GM13977 (cell line): ENCODE data around the gene OTOA.

ENCODE experiments used
- DNase-seq: peaks from one replicate; pipeline ENCODE4 v3.0.0; 2012; ENCODE audit warnings: low spot score
- in situ Hi-C: fragments of 300-500 bp; cut with MboI; formaldehyde crosslinking; loops from one replicate; pipeline ENCODE4 v1.12.0; 2022; ENCODE audit warnings: low sequenced_read_pairs, low pct_unique_long_range_greater_than_20kb, mixed read lengths, inconsistent platforms; ENCODE audit not compliant: unreplicated experiment
- TF ChIP-seq, protein P1 (sequence below): IDR thresholded peaks from 2 replicates; pipeline ENCODE4 v1.5.1; 2012; ENCODE audit warnings: mild to moderate bottlenecking, control low read depth; ENCODE audit not compliant: insufficient read depth; ENCODE audit errors: extremely low read depth, missing control alignments

The OTOA gene

DNA sequence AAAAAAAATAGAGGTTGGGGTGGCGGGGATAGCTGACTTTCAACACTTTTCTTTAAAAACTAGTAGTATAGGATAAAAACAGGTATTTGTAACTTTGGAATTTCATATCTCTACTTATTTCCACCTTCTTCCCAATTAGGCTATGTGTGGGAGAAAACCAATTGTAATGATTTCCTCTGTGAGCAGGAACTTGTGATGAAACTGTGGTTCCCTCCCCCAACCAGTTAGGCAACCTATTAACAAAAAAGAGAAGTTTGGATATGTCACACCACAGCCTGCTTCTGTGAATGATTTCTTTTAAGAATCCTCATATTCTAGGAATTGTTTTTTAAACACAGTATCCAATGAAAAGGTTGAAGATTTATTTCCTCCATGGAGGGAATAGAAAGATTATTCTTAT, 13.2 kb upstream of the OTOA start:
- DNase-seq = no peak
- in situ Hi-C loops = loop anchor here (10.0 kb wide), 2 partner anchors 54 to 56 kb away; partner anchors contain the start of gene METTL9
- TF ChIP-seq, protein P1, sequence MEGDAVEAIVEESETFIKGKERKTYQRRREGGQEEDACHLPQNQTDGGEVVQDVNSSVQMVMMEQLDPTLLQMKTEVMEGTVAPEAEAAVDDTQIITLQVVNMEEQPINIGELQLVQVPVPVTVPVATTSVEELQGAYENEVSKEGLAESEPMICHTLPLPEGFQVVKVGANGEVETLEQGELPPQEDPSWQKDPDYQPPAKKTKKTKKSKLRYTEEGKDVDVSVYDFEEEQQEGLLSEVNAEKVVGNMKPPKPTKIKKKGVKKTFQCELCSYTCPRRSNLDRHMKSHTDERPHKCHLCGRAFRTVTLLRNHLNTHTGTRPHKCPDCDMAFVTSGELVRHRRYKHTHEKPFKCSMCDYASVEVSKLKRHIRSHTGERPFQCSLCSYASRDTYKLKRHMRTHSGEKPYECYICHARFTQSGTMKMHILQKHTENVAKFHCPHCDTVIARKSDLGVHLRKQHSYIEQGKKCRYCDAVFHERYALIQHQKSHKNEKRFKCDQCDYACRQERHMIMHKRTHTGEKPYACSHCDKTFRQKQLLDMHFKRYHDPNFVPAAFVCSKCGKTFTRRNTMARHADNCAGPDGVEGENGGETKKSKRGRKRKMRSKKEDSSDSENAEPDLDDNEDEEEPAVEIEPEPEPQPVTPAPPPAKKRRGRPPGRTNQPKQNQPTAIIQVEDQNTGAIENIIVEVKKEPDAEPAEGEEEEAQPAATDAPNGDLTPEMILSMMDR = no peak

DNA sequence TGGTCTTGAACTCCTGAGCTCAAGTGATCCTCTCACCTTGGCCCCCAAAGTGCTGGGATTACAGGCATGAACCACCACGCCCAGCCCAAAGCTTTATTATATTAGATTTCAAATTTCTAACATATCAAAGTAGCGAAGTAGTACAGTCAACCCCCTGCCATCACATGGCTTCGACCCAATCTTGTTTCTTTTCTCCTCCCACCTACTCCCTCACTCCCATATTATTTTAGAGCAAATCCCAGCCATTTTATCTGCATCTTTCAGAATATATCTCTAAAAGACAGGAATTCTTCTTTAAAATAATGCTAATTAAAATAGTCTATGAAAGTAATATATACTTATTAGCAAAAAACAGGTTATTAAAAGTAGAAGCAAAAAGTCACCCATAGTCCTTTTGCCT, 12.3 kb upstream of the OTOA start:
- in situ Hi-C loops = loop anchor here (10.0 kb wide), 2 partner anchors 53 to 57 kb away; partner anchors contain the start of gene METTL9
- TF ChIP-seq, protein P1 = no peak
- DNase-seq = no peak

DNA sequence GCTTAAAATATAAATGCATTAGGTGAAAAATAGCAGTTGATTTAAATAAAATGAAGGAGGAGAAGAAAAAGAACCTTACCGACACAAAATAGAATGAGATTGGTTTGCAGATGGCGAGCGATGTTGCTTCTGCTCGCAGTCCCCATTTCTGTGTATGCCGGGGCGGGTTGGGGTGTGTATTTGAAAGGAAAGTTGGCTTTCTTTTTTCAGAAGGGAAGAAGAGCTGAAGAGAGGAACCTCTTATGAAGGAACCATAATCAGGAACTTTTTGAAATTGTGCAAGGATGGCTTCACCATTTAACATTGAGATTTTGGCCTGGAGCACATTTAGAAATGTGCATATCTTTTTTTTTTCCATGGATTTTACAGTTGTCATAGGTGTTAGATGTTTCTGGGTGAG, 11.3 kb upstream of the OTOA start, which contains the start of gene IGSF6:
IGSF6 (minus strand) TSS at position 156 of the 400 bp plus-strand sequence; CDS start at position 146, 10 bp downstream.
- no peak for DNase-seq
- TF ChIP-seq, protein P1 = no peak
- in situ Hi-C loops = loop anchor here (10.0 kb wide), 2 partner anchors 52 to 58 kb away; partner anchors contain the start of gene METTL9

DNA sequence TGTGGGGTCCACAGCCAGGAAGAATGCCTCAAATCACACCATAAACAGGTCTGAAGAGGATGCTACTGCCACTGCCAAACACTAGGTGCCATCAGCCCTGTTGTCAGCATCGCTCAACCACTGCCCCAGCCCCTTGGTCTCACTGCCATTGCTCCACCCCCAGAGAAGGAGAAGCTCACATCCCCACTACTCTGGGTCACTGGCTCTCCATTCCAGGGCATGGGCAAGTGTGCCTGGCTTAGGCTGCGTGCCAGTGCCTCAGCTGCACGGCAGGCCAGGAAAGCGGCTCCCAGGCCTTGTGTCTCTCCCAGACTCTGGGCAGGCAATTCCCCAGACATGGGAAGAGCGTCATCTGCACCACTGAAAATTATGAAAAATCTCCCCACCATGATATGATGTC, 10.2 kb upstream of the OTOA start:
- in situ Hi-C loops = loop anchor here (10.0 kb wide), 2 partner anchors 51 to 59 kb away; partner anchors contain the start of gene METTL9

DNA sequence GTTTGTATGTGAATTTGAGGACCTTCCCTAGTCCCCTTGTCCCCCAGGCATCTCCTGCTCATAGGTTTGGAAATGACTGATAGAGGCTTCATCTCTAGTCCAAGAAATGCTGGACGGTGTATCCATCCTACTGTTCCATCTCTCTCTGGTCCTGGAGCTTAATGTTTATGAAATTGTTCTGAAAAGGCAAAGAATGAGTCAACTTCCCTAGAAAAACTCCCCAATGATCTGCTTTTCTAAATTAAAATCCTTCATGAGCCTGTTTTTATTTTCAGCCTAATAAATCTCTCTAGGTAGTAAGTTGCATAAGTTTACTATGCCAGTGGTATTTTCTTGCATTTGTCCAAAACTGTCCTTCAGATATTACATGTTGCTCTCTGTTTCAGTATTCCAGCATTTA, 9.3 kb upstream of the OTOA start:
- DNase-seq = no peak
- TF ChIP-seq, protein P1 = no peak
- in situ Hi-C loops = loop anchor here (10.0 kb wide), 2 partner anchors 50 to 60 kb away; partner anchors contain the start of gene METTL9

More for the DNA sequence above, 10.2 kb upstream of the OTOA start:
- TF ChIP-seq, protein P1 = no peak
- DNase-seq = no peak

DNA sequence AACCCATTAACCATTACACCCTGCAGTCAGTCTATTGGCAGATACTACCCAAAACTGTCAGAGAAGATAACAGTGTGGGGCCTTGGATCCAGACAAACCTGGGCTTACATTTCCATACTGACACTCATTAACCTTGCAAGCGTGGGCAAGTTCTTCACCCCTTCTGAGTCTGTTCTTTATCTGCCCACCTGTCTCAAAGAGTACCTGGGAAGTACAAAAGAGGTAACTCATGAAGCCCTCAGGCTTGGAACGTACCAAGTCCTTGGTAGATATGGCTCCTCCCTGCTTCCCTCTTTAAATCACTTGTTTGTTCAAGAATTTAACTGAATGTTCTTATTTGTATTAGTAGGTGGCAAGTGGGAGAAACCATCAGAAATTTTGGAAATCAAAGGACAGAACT, 8.9 kb upstream of the OTOA start:
- in situ Hi-C loops = loop anchor here (10.0 kb wide), 2 partner anchors 50 to 60 kb away; partner anchors contain the start of gene METTL9
- no peak for DNase-seq
- TF ChIP-seq, protein P1 = no peak
